ENCODE measurements around the gene GHR. TPM values are rescaled to one million over a fixed set of nuclear protein-coding genes. Genes with fewer than 3 reads are reported as not detected.

The GHR gene
- total RNA-seq, 2 donors from 2014 or later: not detected

- peaks cover 15 to 24% of the 10 kb centered on the region in 2 donors for H3K27me3 Mint-ChIP-seq
- no peaks in the 10 kb centered on the region for H3K4me1 Mint-ChIP-seq (ENCODE audit: low read depth in 2 of 2)
- DNase-seq (ENCODE audit: low spot score): no peak
- no peaks in the 10 kb centered on the region for H3K36me3 Mint-ChIP-seq
- peaks cover 3% of the 10 kb centered on the region for H3K9me3 Mint-ChIP-seq
- H3K4me3 Mint-ChIP-seq: no peak overlapping the region
- H3K27ac Mint-ChIP-seq: no peak overlapping the region
- ATAC-seq: no peak
These were observed 169.3 kb downstream of the GHR start for GRCh38 chr5:42592401-42593140.

- Mint-ChIP-seq H3K27me3 (peaks cover 11 to 22% of the 10 kb centered on the region in 2 donors), H3K36me3 (no peaks in the 10 kb centered on the region), H3K9me3 (peaks cover 3% of the 10 kb centered on the region), H3K27ac (no peak overlapping the region), H3K4me3 (no peak overlapping the region), H3K4me1 (ENCODE audit: low read depth in 2 of 2) (no peaks in the 10 kb centered on the region)
- ATAC-seq (no peak), DNase-seq (ENCODE audit: low spot score) (no peak)
These were observed 170.4 kb downstream of the GHR start for GRCh38 chr5:42593591-42593990.

GRCh38 chr5:42595597-42595996, 172.4 kb downstream of the GHR start:
- ATAC-seq (no peak), DNase-seq (ENCODE audit: low spot score) (no peak)
- Mint-ChIP-seq H3K27ac (no peak overlapping the region), H3K4me3 (no peak overlapping the region), H3K27me3 (peaks cover 11 to 14% of the 10 kb centered on the region in 2 donors), H3K36me3 (no peaks in the 10 kb centered on the region), H3K4me1 (ENCODE audit: low read depth in 2 of 2) (no peaks in the 10 kb centered on the region), H3K9me3 (peaks cover 3% of the 10 kb centered on the region)

GRCh38 chr5:42596817-42597216, 173.6 kb downstream of the GHR start:
- peaks cover 3% of the 10 kb centered on the region for H3K9me3 Mint-ChIP-seq
- peaks cover 7 to 14% of the 10 kb centered on the region in 2 donors for H3K27me3 Mint-ChIP-seq
- no peak overlapping the region for H3K27ac Mint-ChIP-seq
- no peak overlapping the region for H3K4me3 Mint-ChIP-seq
- DNase-seq (ENCODE audit: low spot score) (no peak), ATAC-seq (no peak)
- no peaks in the 10 kb centered on the region for H3K36me3 Mint-ChIP-seq
- H3K4me1 Mint-ChIP-seq (ENCODE audit: low read depth in 2 of 2): no peaks in the 10 kb centered on the region

- H3K4me1 Mint-ChIP-seq (ENCODE audit: low read depth in 2 of 2): no peaks in the 10 kb centered on the region
- ATAC-seq (no peak), DNase-seq (ENCODE audit: low spot score) (no peak)
- H3K27me3 Mint-ChIP-seq: peaks cover 4 to 14% of the 10 kb centered on the region in 2 donors
- H3K27ac Mint-ChIP-seq: no peak overlapping the region
- H3K4me3 Mint-ChIP-seq: no peak overlapping the region
- no peaks in the 10 kb centered on the region for H3K36me3 Mint-ChIP-seq
- H3K9me3 Mint-ChIP-seq: peaks cover under 1% of the 10 kb centered on the region
These were observed 174.2 kb downstream of the GHR start for GRCh38 chr5:42597318-42597937.

- no peaks in the 10 kb centered on the region for H3K4me1 Mint-ChIP-seq (ENCODE audit: low read depth in 2 of 2)
- no peak for ATAC-seq
- H3K36me3 Mint-ChIP-seq: no peaks in the 10 kb centered on the region
- DNase-seq (ENCODE audit: low spot score): no peak
- peaks cover 4 to 18% of the 10 kb centered on the region in 2 donors for H3K27me3 Mint-ChIP-seq
- no peaks in the 10 kb centered on the region for H3K9me3 Mint-ChIP-seq
- H3K4me3 Mint-ChIP-seq: no peak overlapping the region
- H3K27ac Mint-ChIP-seq: no peak overlapping the region
These were observed 175.1 kb downstream of the GHR start for GRCh38 chr5:42598311-42598710.

GRCh38 chr5:42599106-42599505, 175.9 kb downstream of the GHR start:
- Mint-ChIP-seq H3K4me1 (ENCODE audit: low read depth in 2 of 2) (no peaks in the 10 kb centered on the region), H3K9me3 (no peaks in the 10 kb centered on the region), H3K36me3 (no peaks in the 10 kb centered on the region), H3K4me3 (no peak overlapping the region), H3K27me3 (peaks cover 6 to 22% of the 10 kb centered on the region in 2 donors), H3K27ac (no peak overlapping the region)
- ATAC-seq (no peak), DNase-seq (ENCODE audit: low spot score) (no peak)

GRCh38 chr5:42600441-42600840, 177.2 kb downstream of the GHR start:
- no peak overlapping the region for H3K27ac Mint-ChIP-seq
- H3K4me1 Mint-ChIP-seq (ENCODE audit: low read depth in 2 of 2): no peaks in the 10 kb centered on the region
- no peaks in the 10 kb centered on the region for H3K36me3 Mint-ChIP-seq
- DNase-seq (ENCODE audit: low spot score): no peak
- no peaks in the 10 kb centered on the region for H3K9me3 Mint-ChIP-seq
- H3K4me3 Mint-ChIP-seq: no peak overlapping the region
- H3K27me3 Mint-ChIP-seq: peaks cover 6 to 20% of the 10 kb centered on the region in 2 donors
- no peak for ATAC-seq

GRCh38 chr5:42604171-42604711, 181.0 kb downstream of the GHR start:
- Mint-ChIP-seq H3K4me3 (no peak overlapping the region), H3K27me3 (peaks cover 12 to 26% of the 10 kb centered on the region in 2 donors), H3K36me3 (no peaks in the 10 kb centered on the region), H3K27ac (no peak overlapping the region), H3K4me1 (ENCODE audit: low read depth in 2 of 2) (no peaks in the 10 kb centered on the region), H3K9me3 (no peaks in the 10 kb centered on the region)
- ATAC-seq (no peak), DNase-seq (ENCODE audit: low spot score) (no peak)

GRCh38 chr5:42605490-42605889, 182.3 kb downstream of the GHR start:
- Mint-ChIP-seq H3K36me3 (no peaks in the 10 kb centered on the region), H3K4me3 (no peak overlapping the region), H3K27me3 (peaks cover 15 to 33% of the 10 kb centered on the region in 2 donors), H3K9me3 (no peaks in the 10 kb centered on the region), H3K27ac (no peak overlapping the region), H3K4me1 (ENCODE audit: low read depth in 2 of 2) (no peaks in the 10 kb centered on the region)
- DNase-seq (ENCODE audit: low spot score): no peak
- ATAC-seq: no peak

GRCh38 chr5:42606464-42606869, 183.2 kb downstream of the GHR start:
- Mint-ChIP-seq H3K27ac (no peak overlapping the region), H3K4me1 (ENCODE audit: low read depth in 2 of 2) (no peaks in the 10 kb centered on the region), H3K27me3 (peaks cover 17 to 41% of the 10 kb centered on the region in 2 donors), H3K9me3 (no peaks in the 10 kb centered on the region), H3K36me3 (no peaks in the 10 kb centered on the region), H3K4me3 (no peak overlapping the region)
- DNase-seq (ENCODE audit: low spot score): no peak
- ATAC-seq: no peak

GRCh38 chr5:42611437-42611836, 188.2 kb downstream of the GHR start:
- H3K9me3 Mint-ChIP-seq: no peaks in the 10 kb centered on the region
- H3K27ac Mint-ChIP-seq: no peak overlapping the region
- H3K4me1 Mint-ChIP-seq (ENCODE audit: low read depth in 2 of 2): no peaks in the 10 kb centered on the region
- no peak for DNase-seq (ENCODE audit: low spot score)
- no peak for ATAC-seq
- H3K36me3 Mint-ChIP-seq: no peaks in the 10 kb centered on the region
- H3K27me3 Mint-ChIP-seq: peaks cover 18 to 44% of the 10 kb centered on the region in 2 donors
- no peak overlapping the region for H3K4me3 Mint-ChIP-seq

GRCh38 chr5:42612750-42613366, 189.6 kb downstream of the GHR start:
- H3K27ac Mint-ChIP-seq: no peak overlapping the region
- no peaks in the 10 kb centered on the region for H3K36me3 Mint-ChIP-seq
- H3K4me1 Mint-ChIP-seq (ENCODE audit: low read depth in 2 of 2): no peaks in the 10 kb centered on the region
- no peak overlapping the region for H3K4me3 Mint-ChIP-seq
- ATAC-seq (no peak), DNase-seq (ENCODE audit: low spot score) (no peak)
- H3K27me3 Mint-ChIP-seq: peaks cover 22 to 43% of the 10 kb centered on the region in 2 donors
- no peaks in the 10 kb centered on the region for H3K9me3 Mint-ChIP-seq

- ATAC-seq: no peak
- no peak overlapping the region for H3K4me3 Mint-ChIP-seq
- H3K9me3 Mint-ChIP-seq: no peaks in the 10 kb centered on the region
- H3K36me3 Mint-ChIP-seq: no peaks in the 10 kb centered on the region
- no peak for DNase-seq (ENCODE audit: low spot score)
- H3K4me1 Mint-ChIP-seq (ENCODE audit: low read depth in 2 of 2): no peaks in the 10 kb centered on the region
- H3K27me3 Mint-ChIP-seq: peaks cover 18 to 43% of the 10 kb centered on the region in 2 donors
- no peak overlapping the region for H3K27ac Mint-ChIP-seq
These were observed 191.3 kb downstream of the GHR start for GRCh38 chr5:42614509-42614908.

Measured in natural killer cell treated with Interleukin-12 subunit alpha and Interleukin-12 subunit beta and Interleukin-15 and Interleukin-18, amount 100 ng/mL, for 72 hours (primary cell).